ENCODE measurements around the gene PLA2G4B.

Gene PLA2G4B

DNA sequence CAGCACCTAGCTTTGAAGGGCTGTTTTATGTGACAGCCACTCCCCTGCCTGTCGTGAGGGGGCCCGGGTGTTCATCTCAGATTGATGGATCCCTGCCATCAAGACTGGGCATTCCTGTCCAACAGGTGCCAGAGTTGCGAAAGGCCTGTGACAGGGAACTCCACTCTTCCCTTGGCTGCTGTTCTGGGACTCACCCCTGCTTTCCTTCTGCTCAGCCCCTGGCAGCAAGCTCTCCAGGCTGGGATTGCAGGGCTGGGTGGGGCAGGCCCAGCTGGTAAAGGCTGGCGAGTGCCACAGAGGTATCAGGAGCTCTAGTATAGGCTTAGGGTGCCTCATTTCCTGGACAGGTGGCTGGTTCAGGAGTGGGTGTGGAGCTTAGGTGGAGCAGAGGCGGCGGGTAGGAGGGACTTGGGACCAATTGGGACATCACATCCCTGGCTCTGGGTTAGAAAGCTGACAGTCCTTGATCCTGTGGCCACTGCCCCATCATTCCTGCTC is at the start of gene PLA2G4B:
Gene PLA2G4B (plus strand): TSS at position 448 of the 498 bp plus-strand sequence. CDS start 67 bp downstream, outside the sequence.
- no peak for DNase-seq (ENCODE audit: low spot score)

GRCh38 chr15:41789236-41789635 is 49.4 kb upstream of the PLA2G4B start:
- DNase-seq (ENCODE audit: low spot score): no peak

DNA sequence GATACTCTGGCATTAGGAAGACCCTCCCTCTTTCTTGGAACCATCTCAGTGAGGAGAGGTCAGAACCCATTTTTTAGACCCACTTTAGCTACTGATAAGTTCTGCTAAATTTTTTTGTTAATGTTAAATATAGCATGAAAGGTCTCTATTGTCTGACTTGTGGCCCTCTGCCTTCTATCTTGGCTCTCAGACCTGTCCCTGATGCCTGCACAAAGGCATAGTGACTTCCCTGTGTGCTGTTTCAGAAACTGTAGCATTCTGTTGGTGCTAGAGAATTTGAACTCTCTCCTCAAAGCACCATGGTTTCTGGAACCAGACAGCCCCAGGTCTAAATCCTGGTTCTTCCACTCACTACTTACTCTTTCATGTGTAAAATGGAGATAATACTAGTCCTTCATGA is 49.0 kb upstream of the PLA2G4B start:
- DNase-seq (ENCODE audit: low spot score): no peak

GRCh38 chr15:41790169-41790568 is 48.5 kb upstream of the PLA2G4B start:
- no peak for DNase-seq (ENCODE audit: low spot score)

GRCh38 chr15:41790756-41791546 is 47.7 kb upstream of the PLA2G4B start:
- DNase-seq (ENCODE audit: low spot score): no peak

GRCh38 chr15:41791547-41791937 is 47.1 kb upstream of the PLA2G4B start:
- DNase-seq (ENCODE audit: low spot score): no peak

DNA sequence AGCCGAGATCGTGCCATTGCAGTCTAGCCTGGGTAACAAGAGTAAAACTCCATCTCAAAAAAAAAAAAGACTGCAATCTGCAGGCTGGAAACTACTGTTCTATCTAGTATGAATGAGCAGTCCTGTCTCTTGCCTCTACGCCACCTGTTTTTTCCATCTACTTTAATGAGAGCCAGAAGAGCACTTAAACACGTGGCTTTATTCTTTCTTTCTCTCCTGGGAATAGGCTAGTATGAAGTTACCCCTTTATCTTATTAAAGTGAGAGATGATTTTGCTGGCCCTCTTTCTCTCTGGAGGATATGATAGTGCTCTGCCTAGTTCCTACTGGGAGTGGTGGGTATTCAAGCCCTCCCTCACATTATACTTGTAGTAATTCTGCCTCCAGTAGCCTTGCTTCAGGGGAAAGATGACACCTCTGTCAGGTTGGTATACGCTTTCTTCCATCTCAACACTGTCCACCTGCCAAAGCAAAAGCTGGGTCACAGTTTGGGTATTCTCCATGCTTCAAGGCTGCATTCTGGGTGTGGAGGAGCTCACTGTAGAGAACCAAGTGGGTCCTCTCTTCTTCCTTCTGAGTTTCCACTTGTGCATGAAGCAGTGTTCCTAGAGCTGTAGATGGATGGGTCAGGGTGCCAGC is 46.5 kb upstream of the PLA2G4B start:
- no peak for DNase-seq (ENCODE audit: low spot score)

DNA sequence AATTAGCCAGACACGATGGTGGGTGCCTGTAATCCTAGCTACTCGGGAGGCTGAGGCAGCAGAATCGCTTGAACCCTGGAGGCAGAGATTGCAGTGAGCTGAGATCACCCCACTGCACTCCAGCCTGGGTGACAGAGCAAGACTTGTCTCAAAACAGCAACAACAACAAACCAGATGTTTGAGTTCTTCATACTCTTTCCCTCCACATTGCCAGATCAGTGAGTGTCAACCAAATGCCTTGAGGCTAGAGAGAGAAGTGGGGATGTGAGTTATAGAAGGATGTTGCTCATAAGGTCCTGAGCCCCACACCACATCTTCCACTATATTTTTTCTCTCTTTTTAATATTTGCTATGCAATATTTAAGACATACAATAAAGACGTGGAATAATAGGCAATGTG is 44.6 kb upstream of the PLA2G4B start:
- no peak for DNase-seq (ENCODE audit: low spot score)

- DNase-seq (ENCODE audit: low spot score): no peak
Observed at GRCh38 chr15:41795996-41796856, 42.4 kb upstream of the PLA2G4B start.

GRCh38 chr15:41797201-41797944 is 41.3 kb upstream of the PLA2G4B start:
- no peak for DNase-seq (ENCODE audit: low spot score)

DNA sequence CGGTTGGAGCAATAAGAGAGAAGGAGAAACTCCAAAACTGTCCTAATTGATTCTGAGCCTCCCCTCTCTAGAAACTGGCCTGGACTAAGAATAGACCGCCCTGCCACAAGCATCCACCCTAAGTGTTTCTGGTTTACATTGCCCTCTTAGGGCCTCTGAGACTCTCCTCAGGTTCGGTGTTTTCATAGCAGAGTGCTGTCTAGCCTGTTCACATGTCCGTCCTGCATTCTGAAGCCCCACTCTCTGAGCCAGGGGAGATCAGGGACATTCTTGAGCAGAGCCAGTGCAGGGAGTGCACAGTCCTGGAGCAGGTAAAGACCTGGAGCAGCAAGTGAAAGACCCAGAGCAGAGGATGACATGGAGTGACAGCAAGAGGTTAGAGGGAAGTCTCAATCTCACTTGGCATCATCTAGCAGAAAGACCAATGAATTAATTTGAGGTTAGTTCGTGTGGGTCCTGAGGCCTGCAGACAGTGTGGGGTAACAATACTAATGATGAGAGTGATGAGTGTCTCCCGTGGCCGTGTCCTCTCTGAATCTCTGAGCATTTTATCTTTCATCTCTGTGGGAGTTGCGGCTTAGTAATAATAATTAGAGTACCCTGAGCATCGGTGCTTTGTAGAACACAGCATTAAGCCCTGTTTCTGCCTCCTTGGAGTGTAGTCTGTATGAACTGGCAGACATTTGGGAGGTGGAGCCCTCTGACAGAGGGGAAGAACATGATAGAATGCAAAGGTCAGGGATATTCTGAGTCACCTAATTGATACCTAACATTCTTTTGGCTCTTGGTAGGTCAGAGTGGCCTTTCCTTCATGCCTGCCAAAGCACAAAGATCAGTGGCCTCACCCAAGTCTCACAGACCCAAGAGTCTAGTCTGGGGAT is 39.8 kb upstream of the PLA2G4B start:
- DNase-seq (ENCODE audit: low spot score): no peak

GRCh38 chr15:41799488-41799805 is 39.2 kb upstream of the PLA2G4B start:
- no peak for DNase-seq (ENCODE audit: low spot score)

DNA sequence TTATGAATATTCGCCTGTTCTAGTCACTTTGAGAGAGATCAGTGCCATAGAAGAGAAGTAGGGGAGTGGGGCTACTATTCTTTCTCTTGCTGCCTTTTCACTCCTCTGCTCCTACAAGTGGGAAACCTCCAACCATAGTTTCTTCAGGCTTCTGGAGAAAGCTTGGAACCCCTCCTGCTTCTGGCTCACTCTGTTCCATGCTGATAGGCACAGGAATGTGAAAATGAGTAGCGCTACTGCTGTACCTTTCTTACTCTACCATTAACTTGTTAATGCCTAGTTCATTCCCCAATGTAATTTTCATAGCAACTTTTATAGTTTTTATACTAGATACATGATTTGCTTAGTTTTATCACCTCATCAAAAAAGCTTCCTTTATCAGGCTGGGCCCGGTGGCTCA is 37.5 kb upstream of the PLA2G4B start:
- DNase-seq (ENCODE audit: low spot score): no peak

GRCh38 chr15:41801850-41802455 is 36.7 kb upstream of the PLA2G4B start:
- no peak for DNase-seq (ENCODE audit: low spot score)

- no peak for DNase-seq (ENCODE audit: low spot score)
Observed at GRCh38 chr15:41804361-41804760, 34.3 kb upstream of the PLA2G4B start.

DNA sequence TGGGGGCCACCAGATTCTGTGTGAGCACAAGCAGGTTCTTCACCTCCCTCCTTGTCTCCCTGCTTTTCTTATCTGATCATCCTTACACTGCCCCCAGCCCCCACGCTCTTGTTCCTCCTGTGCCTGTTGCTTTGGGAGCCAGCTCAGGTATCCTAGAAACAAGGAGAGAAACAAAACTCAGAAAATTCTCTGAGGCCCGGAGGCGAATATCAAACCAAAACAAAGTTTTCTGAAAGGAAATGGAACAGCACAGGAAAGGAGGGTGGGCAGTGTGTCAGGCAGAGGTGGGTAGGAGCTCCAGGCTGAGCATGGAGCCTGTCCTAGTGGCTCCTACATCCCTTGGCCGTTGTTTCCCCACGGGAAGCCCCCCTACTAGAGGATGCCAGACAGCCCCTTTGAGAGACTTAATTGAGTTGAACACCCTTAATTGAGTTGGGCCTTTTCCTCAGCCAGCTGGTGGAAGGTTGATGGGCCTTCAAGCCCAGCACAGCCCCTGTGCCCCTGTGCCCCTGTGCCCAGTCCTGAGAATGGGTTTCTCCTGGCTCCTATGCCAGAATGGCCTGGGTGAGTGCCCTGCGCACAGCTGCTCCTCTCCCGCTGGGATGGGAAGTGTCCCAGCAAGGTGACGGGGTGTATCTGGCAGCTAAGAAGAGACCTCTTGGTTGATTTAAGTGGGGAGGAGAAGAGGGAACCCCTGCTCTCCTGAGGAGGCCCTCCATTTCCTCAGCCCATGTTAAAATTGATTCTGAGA is 33.6 kb upstream of the PLA2G4B start:
- no peak for DNase-seq (ENCODE audit: low spot score)

- no peak for DNase-seq (ENCODE audit: low spot score)
Observed at GRCh38 chr15:41805711-41806110, 32.9 kb upstream of the PLA2G4B start.

DNA sequence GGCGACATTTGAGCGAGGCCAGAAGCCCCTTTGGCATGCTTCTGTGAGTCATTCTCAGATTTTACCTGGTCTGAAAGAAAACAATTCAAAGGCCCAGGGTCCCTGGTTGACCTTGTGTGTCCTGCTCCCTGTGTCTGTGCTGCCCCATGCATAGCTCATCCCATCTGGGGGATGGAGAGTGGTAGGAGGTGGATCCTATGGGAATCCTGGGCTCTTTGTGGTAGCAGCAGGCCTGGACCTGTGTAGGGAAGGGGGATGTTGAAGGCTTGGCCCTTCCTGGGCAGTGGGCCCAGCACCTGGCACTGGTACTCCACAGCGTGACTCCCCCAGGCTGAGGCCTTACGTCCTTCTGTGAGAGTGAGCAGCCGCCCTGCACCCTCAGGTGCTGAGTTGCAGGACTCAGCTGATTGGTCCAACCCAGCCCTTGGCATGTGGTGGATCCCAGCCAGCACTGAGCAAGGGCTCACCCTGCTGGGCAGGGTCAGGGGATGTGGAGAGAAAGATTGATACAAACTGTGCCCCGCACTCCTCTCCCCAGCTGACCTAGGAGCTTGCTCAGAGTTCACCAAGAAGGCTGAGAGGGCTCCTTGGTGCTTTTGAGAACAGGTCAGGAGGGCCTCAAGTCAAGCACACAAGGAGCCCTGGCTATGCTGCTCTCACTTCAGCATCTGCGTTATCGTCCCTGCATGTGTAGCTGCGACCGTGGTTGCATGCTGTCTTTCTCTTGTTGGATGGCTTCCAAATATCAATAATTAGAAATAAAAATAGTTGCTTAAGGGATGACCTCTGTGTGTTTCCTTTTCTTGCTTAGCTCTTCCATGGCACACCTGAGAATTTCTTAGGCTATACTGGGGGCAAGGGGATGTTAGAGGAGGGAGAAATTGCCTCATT is 32.1 kb upstream of the PLA2G4B start:
- no peak for DNase-seq (ENCODE audit: low spot score)

DNA sequence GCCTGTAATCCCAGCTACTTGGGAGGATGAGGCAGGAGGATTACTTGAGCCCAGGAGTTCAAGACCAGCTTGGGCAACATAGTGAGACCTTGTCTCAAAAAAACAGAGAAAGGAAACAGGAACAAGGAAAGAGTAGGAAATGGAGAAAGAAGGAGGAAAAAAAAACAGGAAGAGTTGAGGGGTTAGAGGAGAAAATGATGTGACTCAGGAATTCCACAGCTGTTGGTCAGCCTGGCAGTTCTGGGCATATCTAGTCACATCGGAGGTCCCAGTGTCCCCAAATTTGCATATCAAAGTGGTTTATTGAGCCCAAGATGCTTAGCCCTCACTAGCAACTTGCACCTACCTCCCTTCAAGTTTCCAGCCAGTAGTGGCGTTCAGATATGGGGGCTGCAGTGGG is 29.5 kb upstream of the PLA2G4B start:
- DNase-seq (ENCODE audit: low spot score): no peak
